Activated CD8-positive, alpha-beta T cell treated with anti-CD3 and anti-CD28 coated beads, Interleukin-2, amount 10 ng/mL, durations not matched to agents 7 days and 5 days (primary cell): Measurements from ENCODE around the gene SLC26A11. TPM values are rescaled to one million over a fixed set of nuclear protein-coding genes. Genes with fewer than 3 reads are reported as not detected.

ENCODE experiments used
- ATAC-seq: fragments of 150-1000 bp; cut with Tn5 transposase; one replicate; pipeline ENCODE4 v1.10.0; 2021; ENCODE audit warnings: moderate library complexity
- CTCF ChIA-PET: fragments of 350-600 bp; sonication (Branson Sonifier 250); formaldehyde crosslinking; loops from one replicate; lab custom pipeline; 2021; ENCODE audit warnings: antibody characterized with exemption; lab: Charles Lee
- POLR2A ChIA-PET: fragments of 350-600 bp; sonication (Branson Sonifier 250); formaldehyde crosslinking; loops from one replicate; lab custom pipeline; 2021; ENCODE audit warnings: antibody characterized with exemption; lab: Charles Lee
- DNase-seq: peaks from one replicate; pipeline ENCODE4 v3.0.0-alpha.2; 2020
- H3K27ac Mint-ChIP-seq: one replicate; pipeline ENCODE4 v1.8.0; 2021; ENCODE audit warnings: mild to moderate bottlenecking, mixed read lengths
- H3K27me3 Mint-ChIP-seq: one replicate; pipeline ENCODE4 v1.8.0; 2021; ENCODE audit warnings: low read depth, mixed read lengths
- H3K36me3 Mint-ChIP-seq: one replicate; pipeline ENCODE4 v1.8.0; 2021; ENCODE audit warnings: low read depth, mixed read lengths
- H3K4me1 Mint-ChIP-seq: one replicate; pipeline ENCODE4 v1.8.0; 2021; ENCODE audit warnings: low read depth, mixed read lengths
- H3K4me3 Mint-ChIP-seq: one replicate; pipeline ENCODE4 v1.8.0; 2021; ENCODE audit warnings: mild to moderate bottlenecking, mixed read lengths
- H3K9me3 Mint-ChIP-seq: one replicate; pipeline ENCODE4 v1.8.0; 2022; ENCODE audit warnings: mixed read lengths; ENCODE audit not compliant: insufficient read depth
- total RNA-seq, 2 experiments: library from RNA; stranded (reverse); gene quantifications; one replicate each; pipeline ENCODE4 v1.2.3, GENCODE V29; 2021

Gene SLC26A11
- total RNA-seq, result 1 to 10 TPM; 1.4 to 1.6 TPM

DNA sequence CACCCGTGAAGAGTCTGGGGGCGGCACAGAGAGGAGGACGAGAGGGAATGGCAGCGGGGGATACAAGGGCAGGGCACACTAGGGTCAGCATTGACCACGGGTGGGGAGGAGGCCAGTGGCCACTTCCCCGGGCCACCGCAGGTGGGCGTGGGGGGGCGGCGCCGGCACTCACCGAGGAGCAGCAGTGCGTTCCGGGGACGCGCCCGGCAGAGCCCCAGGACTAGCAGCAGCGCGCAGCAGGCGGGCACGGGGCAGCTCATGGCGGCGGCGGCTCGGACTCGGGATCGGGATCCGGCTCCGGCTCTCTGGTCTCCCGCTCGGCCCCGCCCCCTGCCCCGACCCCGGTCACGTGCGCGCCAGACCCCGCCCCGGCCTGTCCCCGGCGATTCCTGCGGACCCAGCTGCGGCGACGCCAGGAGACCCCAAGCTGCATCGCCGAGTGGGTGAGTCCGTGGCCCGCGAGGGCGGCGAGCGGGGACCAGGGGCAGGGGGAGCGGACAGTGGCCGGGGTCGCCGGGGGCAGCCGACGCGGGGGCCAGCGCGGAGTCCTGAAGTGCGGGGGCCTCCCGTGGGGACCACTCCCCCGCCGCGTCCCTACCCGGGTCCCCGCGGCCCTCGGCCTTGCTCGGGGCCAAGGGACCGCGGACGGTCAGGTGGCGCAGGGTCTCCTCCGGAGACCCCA, at the start of gene SLC26A11, which contains the start of gene SGSH:
Gene SLC26A11 (plus strand): TSS at position 374 of the 682 bp plus-strand sequence. CDS start 1,134 bp downstream, outside the sequence.
Gene SGSH (minus strand): TSS at position 280 of the 682 bp plus-strand sequence. CDS start 20 bp downstream, at position 260.
- Mint-ChIP-seq H3K4me1 (peaks cover 17% of the 10 kb centered on the region), H3K36me3 (no peaks in the 10 kb centered on the region), H3K27me3 (peaks cover 3% of the 10 kb centered on the region), H3K27ac (peak within 1 kb of the TSS; percentile 81), H3K4me3 (peak within 1 kb of the TSS; percentile 79), H3K9me3 (no peaks in the 10 kb centered on the region)
- ChIA-PET CTCF (no interaction called here), POLR2A (interaction anchor here (0.6 to 1.9 kb wide), 5 partner anchors 10 to 118 kb away, joined by 3 to 6 read pairs (median 4); partner anchors contain the start of gene GAA)
- DNase-seq, result peak; percentile 52
- peak; percentile 50 for ATAC-seq

DNA sequence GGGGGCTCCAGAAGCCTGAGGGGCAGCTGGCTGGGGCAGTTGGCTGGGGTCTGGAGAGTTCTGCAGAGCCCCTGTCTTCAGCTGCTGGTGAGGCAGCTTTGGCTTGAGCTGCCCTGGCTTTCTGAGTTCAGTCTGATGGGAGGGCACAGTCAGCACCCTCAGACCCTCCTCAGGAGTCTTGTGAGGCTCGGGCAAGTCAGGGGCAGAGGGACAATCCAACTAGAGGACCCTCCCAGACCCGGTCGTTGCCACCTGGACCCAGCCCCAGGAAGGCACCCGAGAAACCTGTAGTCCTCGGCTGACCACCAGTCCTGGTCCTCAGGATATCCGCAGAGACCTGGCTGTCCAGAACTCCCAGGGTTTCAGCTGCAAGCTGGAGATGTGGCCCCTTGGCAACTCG, 48.5 kb upstream of the SLC26A11 start:
- ChIA-PET CTCF (no interaction called here), POLR2A (interaction anchor here (0.6 kb wide), 1 partner anchor 197 kb away, joined by 3 read pairs; no protein-coding TSS in a partner anchor)
- Mint-ChIP-seq H3K4me1 (no peaks in the 10 kb centered on the region), H3K36me3 (no peaks in the 10 kb centered on the region), H3K4me3 (no peak overlapping the region), H3K27me3 (no peaks in the 10 kb centered on the region), H3K27ac (no peak overlapping the region), H3K9me3 (no peaks in the 10 kb centered on the region)
- no peak for DNase-seq
- ATAC-seq, result no peak

DNA sequence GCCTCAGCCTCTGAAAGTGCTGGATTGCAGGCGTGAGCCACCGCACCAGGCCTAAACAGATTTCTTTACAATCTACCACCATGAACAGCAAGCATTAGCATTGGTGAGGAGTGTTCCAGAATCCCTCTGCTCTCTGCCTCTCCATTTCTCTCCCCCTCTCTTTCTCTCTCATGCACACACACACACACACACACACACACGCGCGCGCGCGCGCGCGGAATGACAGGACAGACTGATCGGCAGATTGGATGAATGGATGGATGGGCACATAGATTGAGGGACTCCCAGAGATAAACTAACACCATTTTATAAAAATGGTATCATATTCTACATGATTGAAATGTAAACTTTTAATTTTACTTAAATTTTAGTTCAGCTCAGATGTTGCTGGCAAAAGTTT, 47.1 kb upstream of the SLC26A11 start:
- H3K4me3 Mint-ChIP-seq, result no peak overlapping the region
- H3K36me3 Mint-ChIP-seq, result no peaks in the 10 kb centered on the region
- no peaks in the 10 kb centered on the region for H3K27me3 Mint-ChIP-seq
- ChIA-PET POLR2A (no interaction called here), CTCF (no interaction called here)
- no peak for DNase-seq
- H3K9me3 Mint-ChIP-seq, result no peaks in the 10 kb centered on the region
- no peak overlapping the region for H3K27ac Mint-ChIP-seq
- no peak for ATAC-seq
- no peaks in the 10 kb centered on the region for H3K4me1 Mint-ChIP-seq

DNA sequence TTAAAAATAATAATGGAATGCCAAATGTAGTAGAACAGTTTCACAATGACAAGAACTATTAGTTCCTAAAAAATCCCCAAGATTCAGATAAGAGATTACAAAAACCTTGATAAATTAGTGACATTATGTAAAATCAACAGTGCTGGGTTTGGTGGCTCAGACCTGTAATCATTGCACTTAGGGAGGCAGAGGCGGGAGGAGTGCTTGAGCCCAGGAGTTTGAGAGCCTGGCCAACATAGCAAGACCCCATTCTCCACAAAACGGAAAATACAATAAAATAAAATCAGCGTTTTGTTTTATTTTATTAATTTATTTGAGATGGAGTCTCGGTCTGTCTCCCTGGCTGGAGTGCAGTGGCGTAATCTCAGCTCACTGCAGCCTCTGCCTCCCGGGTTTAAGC, 46.3 kb upstream of the SLC26A11 start:
- H3K9me3 Mint-ChIP-seq, result no peaks in the 10 kb centered on the region
- no peaks in the 10 kb centered on the region for H3K36me3 Mint-ChIP-seq
- no peak overlapping the region for H3K27ac Mint-ChIP-seq
- ChIA-PET CTCF (no interaction called here), POLR2A (no interaction called here)
- H3K4me1 Mint-ChIP-seq, result no peaks in the 10 kb centered on the region
- H3K4me3 Mint-ChIP-seq, result no peak overlapping the region
- H3K27me3 Mint-ChIP-seq, result no peaks in the 10 kb centered on the region
- ATAC-seq (no peak), DNase-seq (no peak)

DNA sequence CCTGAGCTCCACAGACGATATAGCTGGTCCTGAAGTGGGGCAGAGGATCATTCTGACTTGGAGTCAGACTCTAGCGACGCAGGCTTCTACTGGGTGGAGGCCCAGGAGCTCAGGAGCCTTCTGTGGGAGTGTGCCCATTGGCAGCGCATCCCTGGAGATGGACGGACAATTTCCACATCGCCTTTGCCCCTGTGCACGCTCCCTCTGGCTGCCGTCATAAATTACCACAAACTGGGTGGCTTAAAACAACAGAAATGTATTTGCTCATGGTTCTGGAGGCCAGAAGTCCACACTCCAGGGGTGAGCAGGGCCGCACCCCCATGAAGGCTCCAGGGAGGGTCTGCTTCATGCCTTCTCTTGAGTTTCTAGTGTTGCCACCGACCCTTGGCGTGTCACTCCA, 43.5 kb upstream of the SLC26A11 start:
- H3K4me3 Mint-ChIP-seq, result no peak overlapping the region
- CTCF ChIA-PET, result interaction anchor here (1.1 kb wide), 1 partner anchor 168 kb away, joined by 3 read pairs; no protein-coding TSS in a partner anchor

DNA sequence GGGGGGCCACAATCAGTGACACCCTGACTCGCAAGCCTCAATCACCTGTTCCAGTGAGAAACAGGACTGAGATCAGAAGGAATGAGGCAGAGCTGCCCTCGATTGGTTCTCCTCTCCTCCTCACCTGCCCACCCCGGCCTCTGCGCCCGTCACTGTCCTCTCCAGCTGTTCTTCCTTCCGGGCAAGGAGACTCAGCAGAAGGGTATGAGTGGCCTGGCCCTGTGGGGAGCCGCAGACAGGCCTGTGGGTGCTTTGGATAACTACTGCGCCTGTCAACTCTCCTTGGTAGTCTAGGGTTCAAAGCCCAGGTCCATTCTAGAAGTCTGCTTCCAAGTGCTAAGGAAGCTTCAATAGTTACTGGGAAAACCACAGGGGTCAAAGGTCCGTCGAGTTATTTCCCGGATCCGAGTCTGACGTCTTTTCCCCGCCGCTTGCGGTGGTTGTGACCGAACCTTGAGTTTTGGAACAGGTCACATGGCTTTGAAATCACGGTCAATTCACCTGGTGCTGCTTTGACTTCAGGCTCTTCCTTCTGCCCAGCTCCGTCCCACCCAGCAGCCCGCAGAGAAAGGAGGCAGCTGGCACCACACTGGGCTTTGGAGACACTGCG, 42.1 kb upstream of the SLC26A11 start:
- no peak for ATAC-seq

More for the DNA sequence above, 43.5 kb upstream of the SLC26A11 start:
- Mint-ChIP-seq H3K27me3 (no peaks in the 10 kb centered on the region), H3K27ac (no peak overlapping the region), H3K9me3 (no peaks in the 10 kb centered on the region), H3K36me3 (no peaks in the 10 kb centered on the region), H3K4me1 (no peaks in the 10 kb centered on the region)
- POLR2A ChIA-PET, result no interaction called here
- DNase-seq (no peak), ATAC-seq (no peak)

DNA sequence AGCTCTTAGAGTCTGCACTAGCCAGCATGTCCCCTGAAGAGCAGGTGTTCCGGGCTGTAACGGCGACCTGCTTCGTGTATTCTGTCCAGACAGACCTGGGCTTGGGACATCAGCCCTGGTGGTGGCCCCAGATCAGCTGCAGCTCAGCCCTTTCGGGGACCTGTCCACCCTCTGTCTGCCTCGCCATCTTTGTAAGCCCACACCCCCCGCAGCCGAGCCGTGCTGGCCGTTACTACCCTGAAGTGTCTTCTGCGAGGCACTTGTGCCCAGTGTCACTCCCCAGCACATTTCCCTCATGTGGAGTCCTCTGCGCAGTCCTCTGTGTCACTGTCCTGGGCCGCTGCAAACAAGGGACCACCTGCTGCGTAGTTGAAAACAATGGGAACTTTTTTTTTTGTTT, 40.0 kb upstream of the SLC26A11 start:
- Mint-ChIP-seq H3K4me3 (no peak overlapping the region), H3K27ac (no peak overlapping the region), H3K36me3 (no peaks in the 10 kb centered on the region), H3K27me3 (no peaks in the 10 kb centered on the region), H3K4me1 (no peaks in the 10 kb centered on the region), H3K9me3 (no peaks in the 10 kb centered on the region)
- CTCF ChIA-PET, result no interaction called here
- no peak for ATAC-seq
- POLR2A ChIA-PET, result no interaction called here
- DNase-seq, result no peak

More for the DNA sequence above, 42.1 kb upstream of the SLC26A11 start:
- Mint-ChIP-seq H3K9me3 (no peaks in the 10 kb centered on the region), H3K27ac (no peak overlapping the region), H3K4me3 (no peak overlapping the region), H3K36me3 (no peaks in the 10 kb centered on the region), H3K4me1 (no peaks in the 10 kb centered on the region), H3K27me3 (no peaks in the 10 kb centered on the region)
- ChIA-PET POLR2A (no interaction called here), CTCF (no interaction called here)
- DNase-seq, result no peak

DNA sequence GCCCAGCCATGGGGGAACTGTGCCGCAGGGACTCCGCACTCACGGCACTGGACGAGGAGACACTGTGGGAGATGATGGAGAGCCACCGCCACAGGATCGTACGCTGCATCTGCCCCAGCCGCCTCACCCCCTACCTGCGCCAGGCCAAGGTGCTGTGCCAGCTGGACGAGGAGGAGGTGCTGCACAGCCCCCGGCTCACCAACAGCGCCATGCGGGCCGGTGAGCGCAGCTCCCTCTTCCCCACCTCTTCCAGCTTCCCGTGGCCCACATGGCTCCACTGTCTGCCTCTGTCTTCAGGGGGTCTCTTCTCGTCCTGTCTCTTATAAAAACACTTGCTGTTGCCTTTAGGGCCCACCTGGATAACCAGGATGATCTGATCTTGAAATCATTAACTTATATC, 38.8 kb upstream of the SLC26A11 start:
- Mint-ChIP-seq H3K27me3 (no peaks in the 10 kb centered on the region), H3K27ac (no peak overlapping the region), H3K9me3 (no peaks in the 10 kb centered on the region), H3K36me3 (no peaks in the 10 kb centered on the region), H3K4me3 (no peak overlapping the region), H3K4me1 (no peaks in the 10 kb centered on the region)
- ChIA-PET CTCF (interaction anchor here (1.3 kb wide), 1 partner anchor 15 kb away, joined by 5 read pairs; no protein-coding TSS in a partner anchor), POLR2A (no interaction called here)
- ATAC-seq (no peak), DNase-seq (no peak)

DNA sequence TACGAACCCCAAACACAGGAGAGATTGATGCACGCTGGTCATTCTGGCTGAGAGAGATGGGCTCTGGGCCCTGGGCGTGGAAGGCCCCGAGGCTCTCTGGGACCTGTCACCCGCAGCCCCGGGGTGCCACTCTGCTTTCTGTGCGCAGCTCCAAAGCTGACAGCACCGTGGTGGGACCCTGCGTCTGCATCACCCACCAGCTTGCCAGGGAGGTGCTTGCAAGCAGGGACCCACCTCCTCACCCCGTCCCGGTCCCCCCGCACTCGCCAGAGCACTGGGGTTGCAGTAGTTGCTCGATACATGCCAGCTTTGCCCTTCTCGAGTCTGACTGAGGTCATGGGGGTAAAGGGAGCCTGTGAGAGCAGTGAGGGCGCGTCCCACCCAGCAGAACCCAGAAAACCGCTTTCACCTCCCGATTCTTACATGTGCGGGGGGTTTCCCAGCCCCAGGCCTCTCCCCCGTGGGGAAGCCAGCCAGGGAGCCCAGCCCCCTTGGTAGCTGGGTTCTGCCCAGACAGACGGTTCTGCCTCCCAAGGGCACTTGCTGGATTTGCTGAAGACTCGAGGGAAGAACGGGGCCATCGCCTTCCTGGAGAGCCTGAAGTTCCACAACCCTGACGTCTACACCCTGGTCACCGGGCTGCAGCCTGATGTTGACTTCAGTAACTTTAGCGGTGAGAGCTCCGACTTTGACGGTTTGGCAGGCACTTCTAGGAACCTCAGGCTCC, 37.9 kb upstream of the SLC26A11 start:
- ChIA-PET CTCF (interaction anchor here (0.9 to 1.3 kb wide), 2 partner anchors 10 to 14 kb away, joined by 3 to 5 read pairs; no protein-coding TSS in a partner anchor), POLR2A (no interaction called here)
- H3K4me1 Mint-ChIP-seq, result no peaks in the 10 kb centered on the region
- ATAC-seq (no peak), DNase-seq (no peak)
- no peaks in the 10 kb centered on the region for H3K9me3 Mint-ChIP-seq
- no peaks in the 10 kb centered on the region for H3K36me3 Mint-ChIP-seq
- no peak overlapping the region for H3K27ac Mint-ChIP-seq
- no peaks in the 10 kb centered on the region for H3K27me3 Mint-ChIP-seq
- H3K4me3 Mint-ChIP-seq, result no peak overlapping the region

DNA sequence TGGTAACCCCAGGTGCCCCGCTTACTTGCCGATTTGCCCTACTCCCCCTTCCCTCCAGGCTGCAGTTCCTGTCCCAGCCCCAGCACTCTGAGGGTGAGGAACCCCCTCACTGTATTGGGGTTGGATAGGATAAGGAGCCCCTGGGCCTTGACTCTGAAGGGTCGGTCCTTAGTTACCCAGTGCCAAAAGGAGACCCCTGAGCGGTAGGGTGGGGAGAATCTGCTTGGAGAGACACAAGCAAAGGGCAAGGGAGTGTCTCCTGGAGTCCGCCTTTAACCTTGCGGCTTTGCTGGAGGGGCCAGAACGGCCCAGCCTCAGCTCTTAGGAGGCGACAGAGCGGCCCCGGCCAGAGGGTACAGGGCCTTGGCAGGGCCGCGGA, 37.4 kb upstream of the SLC26A11 start:
- no peaks in the 10 kb centered on the region for H3K27me3 Mint-ChIP-seq
- no peaks in the 10 kb centered on the region for H3K9me3 Mint-ChIP-seq
- H3K4me3 Mint-ChIP-seq, result no peak overlapping the region
- H3K27ac Mint-ChIP-seq, result no peak overlapping the region
- CTCF ChIA-PET, result interaction anchor here (0.9 kb wide), 1 partner anchor 9 kb away, joined by 3 read pairs; no protein-coding TSS in a partner anchor
- ATAC-seq, result no peak
- DNase-seq, result no peak
- no peaks in the 10 kb centered on the region for H3K36me3 Mint-ChIP-seq
- H3K4me1 Mint-ChIP-seq, result no peaks in the 10 kb centered on the region
- POLR2A ChIA-PET, result no interaction called here

DNA sequence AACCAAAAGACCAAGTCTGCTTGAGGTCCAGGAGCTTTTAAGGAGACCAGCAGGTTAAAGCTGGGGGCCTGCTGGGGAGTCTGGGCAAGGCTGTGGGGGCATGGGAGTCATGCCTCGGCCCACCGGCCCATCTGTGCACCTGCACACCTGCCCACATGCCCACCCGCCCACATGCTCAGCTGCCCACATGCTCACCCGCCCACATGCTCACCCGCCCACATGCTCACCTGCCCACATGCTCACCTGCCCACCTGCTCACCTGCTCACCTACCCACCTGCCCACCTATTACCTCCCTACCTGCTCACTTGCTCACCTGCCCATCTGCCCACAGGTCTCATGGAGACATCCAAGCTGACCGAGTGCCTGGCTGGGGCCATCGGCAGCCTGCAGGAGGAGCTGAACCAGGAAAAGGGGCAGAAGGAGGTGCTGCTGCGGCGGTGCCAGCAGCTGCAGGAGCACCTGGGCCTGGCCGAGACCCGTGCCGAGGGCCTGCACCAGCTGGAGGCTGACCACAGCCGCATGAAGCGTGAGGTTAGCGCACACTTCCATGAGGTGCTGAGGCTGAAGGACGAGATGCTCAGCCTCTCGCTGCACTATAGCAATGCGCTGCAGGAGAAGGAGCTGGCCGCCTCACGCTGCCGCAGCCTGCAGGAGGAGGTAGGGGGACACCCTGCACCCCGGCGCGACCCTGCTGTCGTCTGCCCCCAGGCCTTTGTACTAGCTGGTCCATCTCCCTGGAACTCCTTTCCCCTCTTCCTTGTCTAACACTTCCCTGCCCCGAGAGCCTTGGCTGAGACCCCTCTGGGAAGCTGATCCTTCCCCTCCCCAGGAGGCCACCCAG, 36.4 kb upstream of the SLC26A11 start:
- Mint-ChIP-seq H3K4me3 (no peak overlapping the region), H3K9me3 (no peaks in the 10 kb centered on the region), H3K27ac (no peak overlapping the region), H3K36me3 (no peaks in the 10 kb centered on the region), H3K4me1 (no peaks in the 10 kb centered on the region), H3K27me3 (no peaks in the 10 kb centered on the region)
- POLR2A ChIA-PET, result no interaction called here
- DNase-seq, result no peak
- CTCF ChIA-PET, result interaction anchor here (1.5 kb wide), 1 partner anchor 13 kb away, joined by 5 read pairs; no protein-coding TSS in a partner anchor
- no peak for ATAC-seq
